Ectodermal cell (in vitro differentiated cells): ENCODE results near the gene PPP1R3F.
"Not testable (repeated sequence)": the region's sequence is repeated elsewhere in the genome, so short reads cannot be mapped to it uniquely, and the experiment has no call there.

Experiments used
- H3K27ac ChIP-seq: 2 replicates; pipeline ENCODE4 v1.7.0; 2013; ENCODE audit warnings: mild to moderate bottlenecking, low read depth, low read length; ENCODE audit not compliant: insufficient read depth, poor library complexity, severe bottlenecking
- H3K27me3 ChIP-seq: 2 replicates; pipeline ENCODE4 v1.7.0; 2013; ENCODE audit warnings: mild to moderate bottlenecking, low read length; ENCODE audit not compliant: insufficient read depth, control insufficient read depth, poor library complexity, severe bottlenecking
- H3K36me3 ChIP-seq: one replicate; pipeline ENCODE4 v1.7.0; 2013; ENCODE audit warnings: low read length; ENCODE audit not compliant: control insufficient read depth, insufficient read depth
- H3K4me1 ChIP-seq: one replicate; pipeline ENCODE4 v1.7.0; 2013; ENCODE audit warnings: low read length; ENCODE audit not compliant: control insufficient read depth, insufficient read depth
- H3K4me3 ChIP-seq: 2 replicates; pipeline ENCODE4 v1.7.0; 2013; ENCODE audit warnings: low read depth, low read length, control low read depth; ENCODE audit not compliant: insufficient read depth
- H3K9me3 ChIP-seq: 2 replicates; pipeline ENCODE4 v1.7.0; 2013; ENCODE audit warnings: mild to moderate bottlenecking, low read length, moderate library complexity; ENCODE audit not compliant: control insufficient read depth
- WGBS, 2 experiments: methylation state at CpG; one replicate each; pipeline ENCODE4 v1.1.7; 2013; ENCODE audit warnings: missing lambda C conversion rate in 2 of 2; 5-methylcytosine and 5-hydroxymethylcytosine counted together

The PPP1R3F gene

GRCh38 chrX:49287665-49288064 is 18.1 kb downstream of the PPP1R3F start:
- peaks cover under 1% of the 10 kb centered on the region for H3K4me1 ChIP-seq
- no peaks in the 10 kb centered on the region for H3K27me3 ChIP-seq
- H3K36me3 ChIP-seq, result no peaks in the 10 kb centered on the region
- no peak overlapping the region for H3K27ac ChIP-seq
- 89 to 100% methylated on average over 1 of the region's 1 CpG for WGBS, 2 experiments
- no peak overlapping the region for H3K4me3 ChIP-seq
- no peaks in the 10 kb centered on the region for H3K9me3 ChIP-seq

- WGBS, 2 experiments, result 85 to 90% methylated on average over 7 of the region's 7 CpGs
- Histone ChIP-seq H3K4me1 (no peaks in the 10 kb centered on the region), H3K9me3 (no peaks in the 10 kb centered on the region), H3K27ac (no peak overlapping the region), H3K27me3 (no peaks in the 10 kb centered on the region), H3K4me3 (no peak overlapping the region), H3K36me3 (no peaks in the 10 kb centered on the region)
These were observed 20.6 kb downstream of the PPP1R3F start for GRCh38 chrX:49290215-49290614.

GRCh38 chrX:49291615-49292337 is 22.2 kb downstream of the PPP1R3F start:
- 39 to 41% methylated on average over 10 to 11 of the region's 11 CpGs for WGBS, 2 experiments
- H3K27me3 ChIP-seq, result no peaks in the 10 kb centered on the region
- no peaks in the 10 kb centered on the region for H3K9me3 ChIP-seq
- H3K4me3 ChIP-seq, result no peak overlapping the region
- H3K4me1 ChIP-seq, result no peaks in the 10 kb centered on the region
- H3K27ac ChIP-seq, result no peak overlapping the region
- H3K36me3 ChIP-seq, result no peaks in the 10 kb centered on the region

GRCh38 chrX:49292400-49293362 is 23.1 kb downstream of the PPP1R3F start:
- Histone ChIP-seq H3K4me3 (no peak overlapping the region), H3K9me3 (no peaks in the 10 kb centered on the region), H3K27ac (no peak overlapping the region), H3K36me3 (no peaks in the 10 kb centered on the region), H3K4me1 (no peaks in the 10 kb centered on the region), H3K27me3 (no peaks in the 10 kb centered on the region)
- WGBS, 2 experiments, result 92 to 95% methylated on average over 15 of the region's 17 CpGs

- WGBS, 2 experiments, result 88 to 94% methylated on average over 3 to 4 of the region's 5 CpGs
- H3K4me3 ChIP-seq, result not testable (repeated sequence)
These were observed 29.7 kb downstream of the PPP1R3F start for GRCh38 chrX:49299293-49299692.

GRCh38 chrX:49300703-49301102 is 31.1 kb downstream of the PPP1R3F start:
- Histone ChIP-seq H3K27me3 (no peaks in the 10 kb centered on the region), H3K36me3 (no peaks in the 10 kb centered on the region), H3K27ac (no peak overlapping the region), H3K4me1 (no peaks in the 10 kb centered on the region), H3K9me3 (no peaks in the 10 kb centered on the region), H3K4me3 (no peak overlapping the region)
- no CpG with 5 or more reads among the region's 1 CpG for WGBS, 2 experiments

More at GRCh38 chrX:49299293-49299692, 29.7 kb downstream of the PPP1R3F start:
- not testable (repeated sequence) for H3K9me3 ChIP-seq, H3K36me3 ChIP-seq, H3K27me3 ChIP-seq, H3K4me1 ChIP-seq, H3K27ac ChIP-seq

GRCh38 chrX:49303346-49303745 is 33.8 kb downstream of the PPP1R3F start, which contains the start of gene GAGE10:
Gene GAGE10, plus strand, starts transcription at chrX:49303646. Its CDS starts 1,214 bp downstream, at chrX:49304860.
- H3K4me1 ChIP-seq, result no peaks in the 10 kb centered on the region
- H3K9me3 ChIP-seq, result no peaks in the 10 kb centered on the region
- WGBS, 2 experiments, result 95 to 97% methylated on average over 15 of the region's 15 CpGs
- no peaks in the 10 kb centered on the region for H3K36me3 ChIP-seq
- H3K4me3 ChIP-seq, result no peak within 1 kb of the TSS
- H3K27ac ChIP-seq, result no peak within 1 kb of the TSS
- no peaks in the 10 kb centered on the region for H3K27me3 ChIP-seq

- not testable (repeated sequence) for H3K27me3 ChIP-seq, H3K4me3 ChIP-seq, H3K9me3 ChIP-seq, H3K27ac ChIP-seq, H3K36me3 ChIP-seq
- 100% methylated on average over 2 of the region's 2 CpGs for WGBS, 2 experiments
- peaks cover 10% of the 10 kb centered on the region for H3K4me1 ChIP-seq
These were observed 38.2 kb downstream of the PPP1R3F start for GRCh38 chrX:49307775-49308174.

- Histone ChIP-seq H3K9me3 (no peaks in the 10 kb centered on the region), H3K27ac (no peak overlapping the region), H3K27me3 (no peaks in the 10 kb centered on the region), H3K4me1 (peaks cover 10% of the 10 kb centered on the region), H3K36me3 (no peaks in the 10 kb centered on the region), H3K4me3 (no peak overlapping the region)
- WGBS, 2 experiments, result 87 to 88% methylated on average over 15 of the region's 15 CpGs
These were observed 39.1 kb downstream of the PPP1R3F start for GRCh38 chrX:49308604-49309269.
